ENCODE data around the gene MUC4.
"Not testable (repeated sequence)": the region's sequence is repeated elsewhere in the genome, so short reads cannot be mapped to it uniquely, and the experiment has no call there.

Gene MUC4

DNA sequence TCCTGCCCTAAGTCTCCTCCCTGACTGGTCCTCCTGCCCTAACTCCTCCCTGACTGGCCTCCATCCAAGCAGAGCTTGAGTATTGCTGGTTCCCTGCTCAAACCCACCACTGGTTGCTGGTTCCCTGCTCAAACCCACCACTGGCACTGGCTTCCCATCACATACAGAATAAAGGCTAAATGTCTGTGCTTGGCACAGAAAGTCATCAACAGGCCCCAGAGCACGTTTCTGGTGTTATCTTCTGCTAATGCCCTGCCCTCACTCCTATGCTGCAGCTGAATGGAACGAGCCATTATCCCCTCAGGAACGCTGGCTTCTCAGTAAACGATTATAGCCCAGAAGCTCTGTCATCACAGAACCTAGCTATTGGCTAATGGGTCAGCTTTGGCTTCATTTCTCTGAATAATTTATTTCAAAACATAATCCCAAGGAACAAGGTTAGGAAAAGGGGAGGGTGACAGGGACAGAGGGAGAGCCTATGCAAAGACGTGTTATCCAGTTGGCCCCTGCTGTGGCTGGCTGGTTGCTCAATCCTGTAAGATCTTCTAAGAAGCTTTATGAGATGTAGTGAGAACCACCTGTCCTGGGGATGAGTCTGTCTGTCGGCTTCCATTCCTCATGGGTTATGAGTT, 97.2 kb downstream of the MUC4 start:
- peaks cover 7% of the 10 kb centered on the region for H3K9me3 Mint-ChIP-seq
- H3K4me1 Mint-ChIP-seq = no peaks in the 10 kb centered on the region
- peaks cover 33% of the 10 kb centered on the region for H3K36me3 Mint-ChIP-seq (ENCODE audit: low read depth)
- H3K27me3 Mint-ChIP-seq (ENCODE audit: low read depth) = peaks cover 6% of the 10 kb centered on the region
- H3K4me3 Mint-ChIP-seq = no peak overlapping the region
- H3K27ac Mint-ChIP-seq = no peak overlapping the region
- TF ChIP-seq, protein P1, sequence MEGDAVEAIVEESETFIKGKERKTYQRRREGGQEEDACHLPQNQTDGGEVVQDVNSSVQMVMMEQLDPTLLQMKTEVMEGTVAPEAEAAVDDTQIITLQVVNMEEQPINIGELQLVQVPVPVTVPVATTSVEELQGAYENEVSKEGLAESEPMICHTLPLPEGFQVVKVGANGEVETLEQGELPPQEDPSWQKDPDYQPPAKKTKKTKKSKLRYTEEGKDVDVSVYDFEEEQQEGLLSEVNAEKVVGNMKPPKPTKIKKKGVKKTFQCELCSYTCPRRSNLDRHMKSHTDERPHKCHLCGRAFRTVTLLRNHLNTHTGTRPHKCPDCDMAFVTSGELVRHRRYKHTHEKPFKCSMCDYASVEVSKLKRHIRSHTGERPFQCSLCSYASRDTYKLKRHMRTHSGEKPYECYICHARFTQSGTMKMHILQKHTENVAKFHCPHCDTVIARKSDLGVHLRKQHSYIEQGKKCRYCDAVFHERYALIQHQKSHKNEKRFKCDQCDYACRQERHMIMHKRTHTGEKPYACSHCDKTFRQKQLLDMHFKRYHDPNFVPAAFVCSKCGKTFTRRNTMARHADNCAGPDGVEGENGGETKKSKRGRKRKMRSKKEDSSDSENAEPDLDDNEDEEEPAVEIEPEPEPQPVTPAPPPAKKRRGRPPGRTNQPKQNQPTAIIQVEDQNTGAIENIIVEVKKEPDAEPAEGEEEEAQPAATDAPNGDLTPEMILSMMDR (IDR thresholded peaks at IDR 0.05; ENCODE audit: unreplicated experiment in 3 of 3) = no peak

DNA sequence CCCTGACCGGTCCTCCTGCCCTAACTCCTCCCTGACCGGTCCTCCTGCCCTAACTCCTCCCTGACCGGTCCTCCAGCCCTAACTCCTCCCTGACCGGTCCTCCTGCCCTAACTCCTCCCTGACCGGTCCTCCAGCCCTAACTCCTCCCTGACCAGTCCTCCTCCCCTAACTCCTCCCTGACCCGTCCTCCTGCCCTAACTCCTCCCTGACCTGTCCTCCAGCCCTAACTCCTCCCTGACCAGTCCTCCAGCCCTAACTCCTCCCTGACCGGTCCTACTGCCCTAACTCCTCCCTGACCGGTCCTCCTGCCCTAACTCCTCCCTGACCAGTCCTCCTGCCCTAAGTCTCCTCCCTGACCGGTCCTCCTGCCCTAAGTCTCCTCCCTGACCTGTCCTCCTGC, 98.6 kb downstream of the MUC4 start:
- H3K9me3 Mint-ChIP-seq; H3K27me3 Mint-ChIP-seq (ENCODE audit: low read depth); H3K27ac Mint-ChIP-seq; H3K4me1 Mint-ChIP-seq; H3K4me3 Mint-ChIP-seq: not testable (repeated sequence)
- H3K36me3 Mint-ChIP-seq (ENCODE audit: low read depth) = peaks cover 44% of the 10 kb centered on the region

DNA sequence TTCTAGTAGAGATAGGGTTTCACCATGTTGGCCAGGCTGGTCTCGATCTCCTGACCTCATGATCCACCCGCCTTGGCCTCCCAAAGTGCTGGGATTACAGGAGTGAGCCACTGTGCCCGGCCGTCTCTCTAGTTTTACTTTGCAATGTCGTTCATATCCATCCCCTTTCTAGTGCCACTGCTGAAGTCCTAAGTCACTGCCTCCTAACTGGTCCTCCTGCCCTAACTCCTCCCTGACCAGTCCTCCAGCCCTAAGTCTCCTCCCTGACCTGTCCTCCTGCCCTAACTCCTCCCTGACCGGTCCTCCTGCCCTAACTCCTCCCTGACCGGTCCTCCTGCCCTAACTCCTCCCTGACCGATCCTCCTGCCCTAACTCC, 99.2 kb downstream of the MUC4 start:
- H3K4me3 Mint-ChIP-seq; H3K4me1 Mint-ChIP-seq; H3K27ac Mint-ChIP-seq; H3K27me3 Mint-ChIP-seq (ENCODE audit: low read depth); H3K9me3 Mint-ChIP-seq: not testable (repeated sequence)
- H3K36me3 Mint-ChIP-seq (ENCODE audit: low read depth) = peaks cover 44% of the 10 kb centered on the region

DNA sequence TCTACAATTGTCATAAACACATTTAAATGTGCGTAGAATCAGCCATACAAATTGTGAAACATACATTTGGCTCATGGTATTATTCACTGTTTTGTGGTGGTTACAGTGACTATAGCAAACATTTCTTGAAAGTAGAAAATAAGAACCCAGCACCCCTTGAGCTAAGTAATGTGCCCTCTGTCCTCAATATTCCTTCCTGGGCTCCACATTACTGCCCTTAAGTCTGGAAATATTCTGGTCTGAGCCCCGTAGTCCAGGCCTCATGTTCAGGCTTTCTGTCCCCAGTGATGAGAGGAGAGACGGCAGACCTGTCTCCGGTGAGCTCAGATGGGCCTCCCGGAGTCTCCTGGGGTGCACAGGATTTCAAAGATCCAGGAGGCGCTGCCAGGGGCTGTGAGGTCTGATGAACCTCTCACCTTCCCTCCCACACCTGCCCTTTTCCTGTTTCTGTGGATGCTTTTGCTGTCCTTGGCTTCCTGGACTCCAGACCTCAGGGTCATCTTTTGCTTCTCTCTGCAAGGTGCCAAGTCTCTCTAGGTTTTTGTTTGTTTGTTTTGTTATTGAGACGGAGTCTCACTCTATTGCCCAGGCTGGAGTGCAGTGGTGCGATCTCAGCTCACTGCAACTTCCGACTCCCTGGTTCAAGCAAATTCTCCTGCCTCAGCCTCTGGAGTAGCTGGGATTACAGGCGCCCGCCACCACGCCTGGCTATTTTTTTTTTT, 99.8 kb downstream of the MUC4 start:
- H3K9me3 Mint-ChIP-seq = peaks cover 7% of the 10 kb centered on the region

DNA sequence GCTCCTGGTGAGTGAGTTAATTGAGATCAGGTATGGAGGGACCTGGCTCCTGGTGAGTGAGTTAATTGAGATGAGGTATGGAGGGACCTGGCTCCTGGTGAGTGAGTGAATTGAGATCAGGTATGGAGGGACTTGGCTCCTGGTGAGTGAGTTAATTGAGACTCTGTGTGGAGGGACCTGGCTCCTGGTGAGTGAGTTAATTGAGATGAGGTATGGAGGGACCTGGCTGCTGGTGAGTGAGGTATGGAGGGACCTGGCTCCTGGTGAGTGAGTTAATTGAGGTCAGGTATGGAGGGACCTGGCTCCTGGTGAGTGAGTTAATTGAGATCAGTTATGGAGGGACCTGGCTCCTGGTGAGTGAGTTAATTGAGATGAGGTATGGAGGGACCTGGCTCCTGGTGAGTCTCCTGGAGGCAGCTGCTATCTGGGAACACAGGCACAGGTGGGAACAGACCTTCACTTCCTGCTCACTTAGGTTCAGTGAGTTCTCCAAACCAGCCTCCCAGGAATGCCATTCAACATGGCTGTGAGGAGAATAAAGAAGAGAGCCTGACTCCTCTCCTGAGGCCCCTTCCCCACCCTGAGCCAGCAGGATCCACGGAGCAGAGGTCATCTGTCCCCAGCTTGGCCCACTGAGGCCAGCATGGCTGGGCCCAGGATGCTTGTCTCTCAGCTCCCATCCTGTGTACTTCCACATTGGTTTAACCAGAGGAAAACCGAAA, 100.5 kb downstream of the MUC4 start:
- H3K4me1 Mint-ChIP-seq; H3K9me3 Mint-ChIP-seq; H3K27me3 Mint-ChIP-seq (ENCODE audit: low read depth); H3K4me3 Mint-ChIP-seq; H3K27ac Mint-ChIP-seq: not testable (repeated sequence)
- peaks cover 44% of the 10 kb centered on the region for H3K36me3 Mint-ChIP-seq (ENCODE audit: low read depth)

More for the DNA sequence above, 99.8 kb downstream of the MUC4 start:
- Mint-ChIP-seq H3K27me3 (ENCODE audit: low read depth) (no peaks in the 10 kb centered on the region), H3K4me3 (no peak overlapping the region), H3K4me1 (no peaks in the 10 kb centered on the region), H3K36me3 (ENCODE audit: low read depth) (peaks cover 44% of the 10 kb centered on the region), H3K27ac (no peak overlapping the region)
- TF ChIP-seq, protein P1 (IDR thresholded peaks at IDR 0.05; ENCODE audit: unreplicated experiment in 3 of 3) = no peak

DNA sequence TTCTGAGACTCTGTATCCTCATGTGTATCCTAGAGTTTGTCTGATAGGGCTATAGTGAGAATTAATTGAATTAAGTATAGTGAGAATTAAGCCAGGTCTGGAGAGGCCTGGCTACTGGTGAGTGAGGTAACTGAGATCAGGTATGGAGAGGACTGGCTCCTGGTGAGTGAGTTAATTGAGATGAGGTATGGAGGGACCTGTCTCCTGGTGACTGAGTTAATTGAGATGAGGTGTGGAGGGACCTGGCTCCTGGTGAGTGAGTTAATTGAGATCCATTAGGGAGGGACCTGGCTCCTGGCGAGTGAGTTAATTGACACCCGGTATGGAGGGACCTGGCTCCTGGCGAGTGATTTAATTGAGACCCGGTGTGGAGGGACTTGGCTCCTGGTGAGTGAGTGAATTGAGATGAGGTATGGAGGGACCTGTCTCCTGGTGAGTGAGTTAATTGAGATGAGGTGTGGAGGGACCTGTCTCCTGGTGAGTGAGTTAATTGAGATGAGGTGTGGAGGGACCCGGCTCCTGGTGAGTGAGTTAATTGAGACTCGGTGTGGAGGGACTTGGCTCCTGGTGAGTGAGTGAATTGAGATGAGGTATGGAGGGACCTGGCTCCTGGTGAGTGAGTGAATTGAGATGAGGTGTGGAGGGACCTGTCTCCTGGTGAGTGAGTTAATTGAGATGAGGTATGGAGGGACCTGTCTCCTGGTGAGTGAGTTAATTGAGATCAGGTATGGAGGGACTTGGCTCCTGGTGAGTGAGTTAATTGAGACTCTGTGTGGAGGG, 101.4 kb downstream of the MUC4 start:
- H3K27ac Mint-ChIP-seq; H3K9me3 Mint-ChIP-seq; H3K4me1 Mint-ChIP-seq; H3K4me3 Mint-ChIP-seq; H3K27me3 Mint-ChIP-seq (ENCODE audit: low read depth): not testable (repeated sequence)
- peaks cover 43% of the 10 kb centered on the region for H3K36me3 Mint-ChIP-seq (ENCODE audit: low read depth)

DNA sequence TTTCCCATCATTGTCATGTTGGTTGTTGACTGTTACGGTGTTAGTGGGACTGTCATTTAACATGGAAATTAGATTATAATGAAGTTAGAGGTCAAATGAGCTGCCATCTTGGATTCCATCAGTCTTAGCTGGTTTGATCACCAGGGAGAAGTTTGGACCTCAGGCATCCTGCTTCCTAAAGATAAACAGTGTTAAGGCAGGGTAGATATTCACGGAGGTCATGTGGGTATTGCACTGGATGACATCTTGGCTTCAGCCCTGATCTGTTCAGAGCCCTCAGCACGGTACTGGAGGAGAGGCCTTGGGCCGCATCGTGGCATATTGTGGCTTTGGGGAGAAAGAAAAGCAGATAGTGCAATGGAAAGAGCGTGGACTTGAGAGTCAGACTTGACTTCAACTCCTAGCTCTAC, 102.0 kb downstream of the MUC4 start:
- Mint-ChIP-seq H3K4me1 (no peaks in the 10 kb centered on the region), H3K27ac (no peak overlapping the region), H3K27me3 (ENCODE audit: low read depth) (no peaks in the 10 kb centered on the region), H3K9me3 (no peaks in the 10 kb centered on the region), H3K4me3 (no peak overlapping the region), H3K36me3 (ENCODE audit: low read depth) (peaks cover 36% of the 10 kb centered on the region)
- TF ChIP-seq, protein P1 (IDR thresholded peaks at IDR 0.05; ENCODE audit: unreplicated experiment in 3 of 3) = no peak
